ENCODE data around the gene LIN9.
A peak's percentile ranks its signal among the peaks of the same experiment; 100 is the strongest.

Gene LIN9

GRCh38 chr1:226355016-226355415, 46.1 kb upstream of the LIN9 start:
- Histone ChIP-seq H3K36me3 (ENCODE audit: low read length) (no peaks in the 10 kb centered on the region), H4K20me1 (ENCODE audit: low read depth, low read length) (no peaks in the 10 kb centered on the region), H3K27me3 (ENCODE audit: low read length) (no peaks in the 10 kb centered on the region), H3K9me2 (replicated peaks; ENCODE audit: insufficient read depth, low read length) (no peaks in the 10 kb centered on the region), H3K4me3 (ENCODE audit: insufficient read depth, low read length, poor library complexity, severe bottlenecking) (peak overlapping the region; percentile 33), H3K9me3 (ENCODE audit: insufficient read depth, low read length) (no peaks in the 10 kb centered on the region), H3F3A (ENCODE audit: insufficient read depth) (peaks cover 77% of the 10 kb centered on the region), H2AFZ (ENCODE audit: low read depth, low read length, severe bottlenecking) (no peak overlapping the region), H3K4me2 (ENCODE audit: low read depth, low read length, poor library complexity, severe bottlenecking) (peak overlapping the region; percentile 80), H3K79me2 (ENCODE audit: insufficient read depth, low read length) (no peaks in the 10 kb centered on the region), H3K27ac (ENCODE audit: low read depth, low read length) (peak overlapping the region; percentile 99), H3K9ac (ENCODE audit: low read length) (peak overlapping the region; percentile 68)
- no peak for TF ChIP-seq CTCF (IDR thresholded peaks at IDR 0.05; ENCODE audit: insufficient read depth, low read length, poor library complexity, severe bottlenecking)
- no peak for TF ChIP-seq EZH2phosphoT487 (conservative IDR thresholded peaks at IDR 0.05; ENCODE audit: low read length)

- Histone ChIP-seq H3K36me3 (ENCODE audit: low read length) (no peaks in the 10 kb centered on the region), H3F3A (ENCODE audit: insufficient read depth) (peaks cover 81% of the 10 kb centered on the region), H3K9ac (ENCODE audit: low read length) (peak overlapping the region; percentile 68), H3K27me3 (ENCODE audit: low read length) (no peaks in the 10 kb centered on the region), H3K4me3 (ENCODE audit: insufficient read depth, low read length, poor library complexity, severe bottlenecking) (peak overlapping the region; percentile 25), H3K4me2 (ENCODE audit: low read depth, low read length, poor library complexity, severe bottlenecking) (peak overlapping the region; percentile 80), H3K9me3 (ENCODE audit: insufficient read depth, low read length) (no peaks in the 10 kb centered on the region), H3K27ac (ENCODE audit: low read depth, low read length) (peak overlapping the region; percentile 99), H3K9me2 (replicated peaks; ENCODE audit: insufficient read depth, low read length) (no peaks in the 10 kb centered on the region), H2AFZ (ENCODE audit: low read depth, low read length, severe bottlenecking) (no peak overlapping the region), H3K79me2 (ENCODE audit: insufficient read depth, low read length) (no peaks in the 10 kb centered on the region), H4K20me1 (ENCODE audit: low read depth, low read length) (no peaks in the 10 kb centered on the region)
- TF ChIP-seq EZH2phosphoT487 (conservative IDR thresholded peaks at IDR 0.05; ENCODE audit: low read length) (no peak), CTCF (IDR thresholded peaks at IDR 0.05; ENCODE audit: insufficient read depth, low read length, poor library complexity, severe bottlenecking) (no peak)
Observed at GRCh38 chr1:226353698-226354525, 44.9 kb upstream of the LIN9 start.

GRCh38 chr1:226351709-226352108, 42.7 kb upstream of the LIN9 start:
- TF ChIP-seq EZH2phosphoT487 (conservative IDR thresholded peaks at IDR 0.05; ENCODE audit: low read length) (no peak), CTCF (IDR thresholded peaks at IDR 0.05; ENCODE audit: insufficient read depth, low read length, poor library complexity, severe bottlenecking) (no peak)
- Histone ChIP-seq H3K27ac (ENCODE audit: low read depth, low read length) (peak overlapping the region; percentile 99), H4K20me1 (ENCODE audit: low read depth, low read length) (no peaks in the 10 kb centered on the region), H3K9ac (ENCODE audit: low read length) (no peak overlapping the region), H2AFZ (ENCODE audit: low read depth, low read length, severe bottlenecking) (no peak overlapping the region), H3K4me2 (ENCODE audit: low read depth, low read length, poor library complexity, severe bottlenecking) (no peak overlapping the region), H3K27me3 (ENCODE audit: low read length) (no peaks in the 10 kb centered on the region), H3K4me3 (ENCODE audit: insufficient read depth, low read length, poor library complexity, severe bottlenecking) (no peak overlapping the region), H3K9me2 (replicated peaks; ENCODE audit: insufficient read depth, low read length) (no peaks in the 10 kb centered on the region), H3K79me2 (ENCODE audit: insufficient read depth, low read length) (no peaks in the 10 kb centered on the region), H3F3A (ENCODE audit: insufficient read depth) (peaks cover 72% of the 10 kb centered on the region), H3K9me3 (ENCODE audit: insufficient read depth, low read length) (no peaks in the 10 kb centered on the region), H3K36me3 (ENCODE audit: low read length) (no peaks in the 10 kb centered on the region)

Measured in SU-DHL-6 (cell line).